Heart left ventricle (tissue), 16 donors: ENCODE results near the gene KIRREL3. TPM values are rescaled to one million over a fixed set of nuclear protein-coding genes. Genes with fewer than 3 reads are reported as not detected.

ENCODE experiments used
- ATAC-seq, 4 donors: fragments of 200-7000 bp; cut with Tn5 transposase; one replicate each; pipeline ENCODE4 v1.9.1; 2020 to 2022; ENCODE audit warnings: moderate library complexity in 4 of 4, mild to moderate bottlenecking in 3 of 4, moderate number of reproducible peaks in 1 of 4
- DNase-seq, 5 donors: peaks; one replicate each; pipeline ENCODE4 v3.0.0-alpha.2; 2020
- H3K27ac ChIP-seq, 12 donors: fragments of 200-600 bp; sonication (generic) in 4 of 12; one replicate each; pipeline versions ENCODE4 v1.5.0 to v1.8.0; 2016 to 2022; ENCODE audit warnings: mild to moderate bottlenecking in 2 of 12
- H3K27me3 ChIP-seq, 9 donors: fragments of 200-600 bp; sonication (generic) in 2 of 9; one replicate each; pipeline versions ENCODE4 v1.5.1 to v1.8.0; 2016 to 2022; ENCODE audit warnings: mild to moderate bottlenecking in 3 of 9
- H3K36me3 ChIP-seq, 9 donors: fragments of 200-600 bp; sonication (generic) in 2 of 9; one replicate each; pipeline versions ENCODE4 v1.5.0 to v1.8.0; 2018 to 2022; ENCODE audit warnings: mild to moderate bottlenecking in 2 of 9
- H3K4me1 ChIP-seq, 12 donors: fragments of 200-600 bp; sonication (generic) in 4 of 12; one replicate each; pipeline versions ENCODE4 v1.5.0 to v1.8.0; 2016 to 2022; ENCODE audit warnings: mild to moderate bottlenecking in 3 of 12
- H3K4me3 ChIP-seq, 12 donors: fragments of 200-600 bp; sonication (generic) in 4 of 12; one replicate each; pipeline versions ENCODE4 v1.5.0 to v1.8.0; 2017 to 2022; ENCODE audit warnings: mild to moderate bottlenecking in 9 of 12, moderate library complexity in 4 of 12
- H3K9me3 ChIP-seq, 12 donors: fragments of 200-600 bp; sonication (generic) in 4 of 12; one replicate each; pipeline versions ENCODE4 v1.5.0 to v1.8.0; 2016 to 2022; ENCODE audit warnings: mild to moderate bottlenecking in 1 of 12
- POLR2A ChIP-seq, 2 donors: fragments of 450-650 bp; IDR thresholded peaks; one replicate each; pipeline ENCODE4 v1.6.1; 2017; ENCODE audit warnings: antibody characterized with exemption in 2 of 2, mild to moderate bottlenecking in 2 of 2, moderate library complexity in 2 of 2
- WGBS, 4 donors: extraction: QIAGEN DNeasy Blood & Tissue Kit in 2 of 4; methylation state at CpG; one replicate each; pipeline versions ENCODE4 v1.1.5 to v1.1.7; 2013 to 2018; 5-methylcytosine and 5-hydroxymethylcytosine counted together
- intact Hi-C, 10 donors: fragments of 100-400 bp; cut with DNase I; formaldehyde crosslinking; loops; one replicate each; pipeline versions ENCODE4 v1.11.1 to v1.14.2; 2022
- polyA plus RNA-seq, 2 donors: library from polyadenylated mRNA; stranded (reverse); fragments of 200-250 nt; gene quantifications; one replicate each; pipeline ENCODE4 v1.2.3, GENCODE V29; 2013
- total RNA-seq, 9 donors: library from RNA; depleted of rRNA in 2 of 9; stranded (reverse); fragments of >200 nt in 2 of 9; fragmentation: NEBNext Ultra II Directional in 3 of 9; extraction: Animal tissue kit (Norgen Biotek cat#: 25700) in 3 of 9; gene quantifications; one replicate each; pipeline versions ENCODE4 v1.1.0 to v1.2.4, GENCODE V29; 2016 to 2023
- TF ChIP-seq, protein P1 (sequence below), 12 donors: fragments of 200-600 bp; sonication (generic) in 4 of 12; IDR thresholded peaks; one replicate each; pipeline versions ENCODE4 v1.5.0 to v1.8.0; 2018 to 2022; ENCODE audit warnings: antibody characterized with exemption in 12 of 12, mild to moderate bottlenecking in 5 of 12
- donor health status: ischemic (EF 13 %, LVEDD 7.1; RV severe dilation, severe dysfunction).
- donor health status: healthy with polysubstance abuse.
- donor health status: DM: no; HTN: yes; CAD: no.
- donor health status: DM: no; HTN: no; CAD: no.
- donor health status: ischemic (EF 25% LVEDD 6.9; RV normal size, moderate dysfunction).
- donor health status: ischemic (EF 25% LVEDD 5.7; RV mildly dilated, moderate dysfunction).
- donor health status: healthy.
- donor health status: DM: yes; HTN: yes; CAD: no.
- donor health status: ischemic (EF 35%, LVEDD 5.7; RV mildly dilated, moderate dysfunction).
- donor health status: nonischemic (EF 11% LVEDD 7.7; RV severe dilation, severe dysfunction).
- donor health status: DM: yes; HTN: yes; CAD: no.
- donor health status: PGD.
- donor health status: ischemic (EF 29% LVEDD 5.4; RV normal size, mild dysfunction).
- donor health status: nonischemic (EF 23%, LVEDD 6.1; RV moderate dilation, normal function).

Gene KIRREL3
- total and polyA plus RNA-seq, 11 donors = 0.08 to 1.3 (median 0.27) TPM

GRCh38 chr11:126440792-126441514 lies 559.6 kb downstream of the KIRREL3 start:
- H3K4me1 ChIP-seq = peaks cover 0 to 31% (median 8%) of the 10 kb centered on the region in 12 donors
- H3K4me3 ChIP-seq = no peak overlapping the region
- intact Hi-C loops = loop anchor here (1.0 to 10.0 kb wide), 11 partner anchors 36 to 906 kb away; no protein-coding TSS in a partner anchor
- H3K9me3 ChIP-seq = no peaks in the 10 kb centered on the region
- WGBS, 4 donors = 19 to 24% (median 21%) methylated on average over 15 to 21 of the region's 21 CpGs
- H3K36me3 ChIP-seq = no peaks in the 10 kb centered on the region
- no peak overlapping the region for H3K27ac ChIP-seq
- H3K27me3 ChIP-seq = no peaks in the 10 kb centered on the region
- TF ChIP-seq, protein P1, sequence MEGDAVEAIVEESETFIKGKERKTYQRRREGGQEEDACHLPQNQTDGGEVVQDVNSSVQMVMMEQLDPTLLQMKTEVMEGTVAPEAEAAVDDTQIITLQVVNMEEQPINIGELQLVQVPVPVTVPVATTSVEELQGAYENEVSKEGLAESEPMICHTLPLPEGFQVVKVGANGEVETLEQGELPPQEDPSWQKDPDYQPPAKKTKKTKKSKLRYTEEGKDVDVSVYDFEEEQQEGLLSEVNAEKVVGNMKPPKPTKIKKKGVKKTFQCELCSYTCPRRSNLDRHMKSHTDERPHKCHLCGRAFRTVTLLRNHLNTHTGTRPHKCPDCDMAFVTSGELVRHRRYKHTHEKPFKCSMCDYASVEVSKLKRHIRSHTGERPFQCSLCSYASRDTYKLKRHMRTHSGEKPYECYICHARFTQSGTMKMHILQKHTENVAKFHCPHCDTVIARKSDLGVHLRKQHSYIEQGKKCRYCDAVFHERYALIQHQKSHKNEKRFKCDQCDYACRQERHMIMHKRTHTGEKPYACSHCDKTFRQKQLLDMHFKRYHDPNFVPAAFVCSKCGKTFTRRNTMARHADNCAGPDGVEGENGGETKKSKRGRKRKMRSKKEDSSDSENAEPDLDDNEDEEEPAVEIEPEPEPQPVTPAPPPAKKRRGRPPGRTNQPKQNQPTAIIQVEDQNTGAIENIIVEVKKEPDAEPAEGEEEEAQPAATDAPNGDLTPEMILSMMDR (IDR thresholded peaks at IDR 0.05) = peak; percentile 88 to 98 (median 96)
- TF ChIP-seq POLR2A (IDR thresholded peaks at IDR 0.05) = no peak
- ATAC-seq (peak; percentile 45 to 74 (median 66)), DNase-seq (peak; percentile 74 to 85 (median 77))

- Histone ChIP-seq H3K9me3 (no peaks in the 10 kb centered on the region), H3K36me3 (no peaks in the 10 kb centered on the region), H3K4me3 (no peak overlapping the region), H3K27ac (no peak overlapping the region), H3K4me1 (peaks cover 0 to 35% (median 8%) of the 10 kb centered on the region in 12 donors), H3K27me3 (no peaks in the 10 kb centered on the region)
- intact Hi-C loops = loop anchor here (2.0 to 10.0 kb wide), 10 partner anchors 37 to 907 kb away; no protein-coding TSS in a partner anchor
- WGBS, 4 donors = 68 to 78% (median 74%) methylated on average over 21 to 22 of the region's 22 CpGs
- DNase-seq = no peak
- ATAC-seq = no peak
- TF ChIP-seq POLR2A (IDR thresholded peaks at IDR 0.05) = no peak
- TF ChIP-seq, protein P1 (IDR thresholded peaks at IDR 0.05) = no peak
These were observed 560.3 kb downstream of the KIRREL3 start for GRCh38 chr11:126440276-126440675.

DNA sequence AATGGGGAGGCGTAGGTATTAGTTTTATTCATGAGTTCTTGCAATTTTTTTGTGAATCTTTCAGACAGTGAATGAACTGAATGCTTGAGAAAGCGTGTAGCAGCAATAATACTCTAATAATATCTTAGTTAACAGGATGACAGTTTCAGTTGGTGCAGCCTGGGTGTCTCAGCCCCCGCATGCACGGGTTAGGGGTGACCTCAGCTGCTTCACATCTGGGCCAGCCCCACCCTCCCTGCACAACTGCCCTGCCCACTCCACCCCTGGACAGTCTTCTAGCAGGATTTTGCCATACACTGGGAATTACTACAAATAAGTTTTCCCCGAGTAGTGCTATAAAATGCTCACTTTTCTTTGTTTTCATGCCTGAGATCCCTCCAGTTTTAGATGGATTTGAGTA lies 561.9 kb downstream of the KIRREL3 start:
- DNase-seq = peak in 1 of 5 donors; percentile 63
- ATAC-seq = peak in 3 of 4 donors; percentile 18 to 38 (median 22)
- Histone ChIP-seq H3K4me1 (peaks cover 0 to 43% (median 8%) of the 10 kb centered on the region in 12 donors), H3K9me3 (no peaks in the 10 kb centered on the region), H3K4me3 (no peak overlapping the region), H3K27me3 (no peaks in the 10 kb centered on the region), H3K36me3 (no peaks in the 10 kb centered on the region), H3K27ac (peak overlapping the region in 1 of 12 donors; percentile 14)
- intact Hi-C loops = loop anchor here in 4 of 10 donors (2.0 to 10.0 kb wide), 3 partner anchors 40 to 126 kb away; no protein-coding TSS in a partner anchor
- 38 to 43% (median 39%) methylated on average over 5 of the region's 5 CpGs for WGBS, 4 donors
- no peak for TF ChIP-seq POLR2A (IDR thresholded peaks at IDR 0.05)

DNA sequence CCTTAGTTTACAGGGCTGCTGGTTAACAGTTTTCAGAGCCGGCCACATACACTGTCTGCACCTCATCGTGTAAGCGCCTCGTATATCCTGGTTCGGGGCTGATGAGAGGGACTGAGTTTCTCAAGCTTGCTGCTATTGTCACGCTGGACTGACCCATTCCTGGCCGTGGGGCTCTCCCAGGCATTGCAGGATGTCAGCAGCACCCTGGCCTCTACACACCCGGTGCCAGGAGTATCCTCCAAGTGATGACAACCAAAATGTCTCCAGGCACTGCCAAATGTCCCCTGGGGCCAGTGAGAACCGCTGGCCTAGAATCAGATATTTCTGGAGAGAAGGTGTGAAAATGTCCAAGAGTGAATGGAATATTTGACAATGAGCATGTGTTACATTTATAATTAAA lies 562.3 kb downstream of the KIRREL3 start:
- intact Hi-C loops = loop anchor here in 4 of 10 donors (2.0 to 10.0 kb wide), 3 partner anchors 41 to 126 kb away; no protein-coding TSS in a partner anchor
- Histone ChIP-seq H3K27me3 (no peaks in the 10 kb centered on the region), H3K36me3 (no peaks in the 10 kb centered on the region), H3K9me3 (no peaks in the 10 kb centered on the region), H3K4me1 (peaks cover 0 to 46% (median 8%) of the 10 kb centered on the region in 12 donors), H3K27ac (peak overlapping the region in 2 of 12 donors; percentile 12 to 14), H3K4me3 (no peak overlapping the region)
- 17 to 45% (median 32%) methylated on average over 3 to 9 of the region's 9 CpGs for WGBS, 4 donors
- ATAC-seq = peak; percentile 52 to 79 (median 68)
- no peak for TF ChIP-seq POLR2A (IDR thresholded peaks at IDR 0.05)
- TF ChIP-seq, protein P1 (IDR thresholded peaks at IDR 0.05) = no peak
- peak in 2 of 5 donors; percentile 75 to 80 for DNase-seq
